Gastroesophageal sphincter (tissue), 4 donors: ENCODE data around the gene CCDC187. TPM values are rescaled to one million over a fixed set of nuclear protein-coding genes. Genes with fewer than 3 reads are reported as not detected.

ENCODE experiments used
- ATAC-seq: fragments of 150-250 bp; one replicate; pipeline ENCODE4 v1.9.1; 2016; ENCODE audit warnings: mild to moderate bottlenecking, moderate library complexity
- H3K27ac ChIP-seq, 4 donors: fragments of 200-600 bp; sonication (generic) in 3 of 4; 1 replicate in 3 of 4; 2 replicates in 1 of 4; pipeline ENCODE4 v1.5.1; 2016 to 2019
- H3K27me3 ChIP-seq: fragments of 200-600 bp; sonication (generic); one replicate; pipeline ENCODE4 v1.5.1; 2019
- H3K36me3 ChIP-seq, 2 donors: fragments of 200-600 bp; sonication (generic); one replicate each; pipeline ENCODE4 v1.5.1; 2019; ENCODE audit warnings: control low read depth in 1 of 2
- H3K4me1 ChIP-seq, 3 donors: fragments of 200-600 bp; sonication (generic); 1 replicate in 2 of 3; 2 replicates in 1 of 3; pipeline ENCODE4 v1.5.1; 2016 to 2019; ENCODE audit warnings: control low read depth in 2 of 3
- H3K4me3 ChIP-seq, 2 donors: fragments of 200-600 bp; sonication (generic); one replicate each; pipeline ENCODE4 v1.5.1; 2019; ENCODE audit warnings: mild to moderate bottlenecking in 1 of 2, moderate library complexity in 1 of 2
- H3K9me3 ChIP-seq, 3 donors: fragments of 200-600 bp; sonication (generic); one replicate each; pipeline ENCODE4 v1.5.1; 2017 to 2019; ENCODE audit warnings: control low read depth in 2 of 3
- CTCF ChIP-seq, 4 experiments: fragments of 200-600 bp in 2 of 4; fragments of 450-650 bp in 2 of 4; sonication (generic) in 1 of 4; IDR thresholded peaks; one replicate each; pipeline ENCODE4 v1.5.1; 2017 to 2019; ENCODE audit warnings: antibody characterized with exemption in 4 of 4, mild to moderate bottlenecking in 2 of 4, moderate library complexity in 2 of 4
- EP300 ChIP-seq: sonication (generic); formaldehyde crosslinking; IDR thresholded peaks from one replicate; pipeline ENCODE4 v1.6.1; 2017; ENCODE audit warnings: antibody characterized with exemption, mild to moderate bottlenecking
- POLR2A ChIP-seq, 2 donors: fragments of 450-650 bp; IDR thresholded peaks; one replicate each; pipeline ENCODE4 v1.6.1; 2017; ENCODE audit warnings: antibody characterized with exemption in 2 of 2, mild to moderate bottlenecking in 2 of 2, moderate library complexity in 1 of 2
- POLR2AphosphoS5 ChIP-seq: sonication (generic); formaldehyde crosslinking; IDR thresholded peaks from one replicate; pipeline ENCODE4 v1.6.1; 2017; ENCODE audit warnings: antibody characterized with exemption
- WGBS, 2 donors: methylation state at CpG; one replicate each; pipeline ENCODE4 v1.1.5; 2018; ENCODE audit warnings: low coverage in 1 of 2; 5-methylcytosine and 5-hydroxymethylcytosine counted together
- total RNA-seq, 4 donors: library from RNA; depleted of rRNA; stranded (reverse); fragments of >200 nt; gene quantifications; one replicate each; pipeline ENCODE4 v1.1.0, GENCODE V29; 2016

CCDC187 gene
- total RNA-seq, 4 donors from 2014 or later, result not detected

- H3K4me3 ChIP-seq, result no peak overlapping the region
- TF ChIP-seq EP300 (no peak), POLR2A (IDR thresholded peaks at IDR 0.05) (no peak), CTCF (IDR thresholded peaks at IDR 0.05) (no peak), POLR2AphosphoS5 (no peak)
- H3K27me3 ChIP-seq, result peaks cover 65% of the 10 kb centered on the region
- no CpG with 5 or more reads among the region's 31 CpGs for WGBS, 2 donors
- H3K27ac ChIP-seq, result no peak overlapping the region
- no peak for ATAC-seq
- no peaks in the 10 kb centered on the region for H3K36me3 ChIP-seq
- no peaks in the 10 kb centered on the region for H3K9me3 ChIP-seq
- H3K4me1 ChIP-seq, result no peaks in the 10 kb centered on the region
These were observed 13.3 kb downstream of the CCDC187 start for GRCh38 chr9:136290508-136291000.

DNA sequence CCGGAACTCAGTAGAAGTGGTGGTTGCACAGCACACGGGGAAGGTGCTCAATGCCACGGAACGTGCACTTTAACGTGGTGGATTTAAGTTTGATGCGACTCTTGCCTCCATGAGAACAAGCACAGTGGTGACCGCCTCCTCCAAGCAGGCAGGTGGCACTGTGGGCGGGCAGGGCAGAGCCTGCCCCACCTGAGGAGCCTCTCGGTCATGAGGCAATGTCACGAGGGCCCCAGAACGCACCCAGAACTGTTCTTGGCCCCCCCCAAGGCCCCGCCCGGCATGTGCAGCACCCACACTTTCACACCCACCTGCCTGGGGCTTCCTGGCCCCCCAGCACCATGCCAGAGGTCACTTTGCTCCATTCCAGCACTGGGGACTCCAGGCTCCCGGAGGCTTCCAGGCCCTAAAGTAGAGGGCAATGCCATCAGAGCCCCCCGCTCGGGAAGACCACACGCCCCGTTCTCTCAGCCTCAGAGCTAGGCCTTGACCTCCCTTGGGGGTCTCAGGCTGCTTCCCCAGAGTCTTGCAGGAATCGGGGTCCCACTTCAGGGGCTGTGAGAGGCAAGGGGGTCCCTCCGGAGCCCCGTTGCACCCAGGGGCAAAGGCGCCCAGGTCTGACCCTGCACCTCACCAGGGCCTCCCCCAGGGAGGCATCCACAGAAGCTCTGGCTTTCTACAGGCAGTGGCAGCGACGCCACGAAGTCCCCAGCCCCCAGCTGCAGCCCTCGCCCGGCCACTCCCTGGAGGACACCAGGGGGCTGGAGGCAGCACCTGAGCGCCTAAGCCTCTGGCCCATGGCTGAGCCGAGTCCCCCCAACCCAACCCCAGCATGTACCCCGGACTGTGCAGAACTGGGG lies 14.0 kb downstream of the CCDC187 start:
- Histone ChIP-seq H3K4me3 (no peak overlapping the region), H3K36me3 (no peaks in the 10 kb centered on the region), H3K4me1 (no peaks in the 10 kb centered on the region), H3K27ac (no peak overlapping the region), H3K9me3 (no peaks in the 10 kb centered on the region), H3K27me3 (peaks cover 67% of the 10 kb centered on the region)
- ATAC-seq, result no peak
- 89% methylated on average over 8 of the region's 30 CpGs; no CpG with 5 or more reads in 1 of the 2 donors for WGBS, 2 donors
- no peak for TF ChIP-seq POLR2AphosphoS5
- TF ChIP-seq EP300, result no peak
- TF ChIP-seq POLR2A (IDR thresholded peaks at IDR 0.05), result no peak
- no peak for TF ChIP-seq CTCF (IDR thresholded peaks at IDR 0.05)

- no peak overlapping the region for H3K4me3 ChIP-seq
- WGBS, 2 donors, result 15 to 16% methylated on average over 8 to 10 of the region's 21 CpGs
- H3K27ac ChIP-seq, result no peak overlapping the region
- peaks cover 0 to 8% (median 0%) of the 10 kb centered on the region in 3 donors for H3K4me1 ChIP-seq
- peaks cover 84% of the 10 kb centered on the region for H3K27me3 ChIP-seq
- H3K36me3 ChIP-seq, result no peaks in the 10 kb centered on the region
- no peak for ATAC-seq
- H3K9me3 ChIP-seq, result no peaks in the 10 kb centered on the region
- TF ChIP-seq EP300 (no peak), CTCF (IDR thresholded peaks at IDR 0.05) (no peak), POLR2AphosphoS5 (no peak), POLR2A (IDR thresholded peaks at IDR 0.05) (no peak)
These were observed 15.7 kb downstream of the CCDC187 start for GRCh38 chr9:136287960-136288753.

GRCh38 chr9:136286987-136287379 lies 16.9 kb downstream of the CCDC187 start:
- ATAC-seq, result no peak
- 72% methylated on average over 11 of the region's 13 CpGs; no CpG with 5 or more reads in 1 of the 2 donors for WGBS, 2 donors

More at GRCh38 chr9:136286987-136287379, 16.9 kb downstream of the CCDC187 start:
- H3K9me3 ChIP-seq, result no peaks in the 10 kb centered on the region
- TF ChIP-seq POLR2AphosphoS5 (no peak), EP300 (no peak), POLR2A (IDR thresholded peaks at IDR 0.05) (no peak), CTCF (IDR thresholded peaks at IDR 0.05) (no peak)
- H3K36me3 ChIP-seq, result no peaks in the 10 kb centered on the region
- no peak overlapping the region for H3K4me3 ChIP-seq
- peaks cover 89% of the 10 kb centered on the region for H3K27me3 ChIP-seq
- H3K27ac ChIP-seq, result no peak overlapping the region
- H3K4me1 ChIP-seq, result peaks cover 0 to 11% (median 0%) of the 10 kb centered on the region in 3 donors
